Muscle layer of colon (tissue), 2 donors: Measurements from ENCODE around the gene ARHGAP9.

Source experiments
- H3K27ac ChIP-seq: one replicate; pipeline ENCODE4 v1.7.0; 2013; ENCODE audit warnings: low read depth, mild to moderate bottlenecking, low read length, moderate library complexity
- H3K27me3 ChIP-seq, 2 donors: one replicate each; pipeline ENCODE4 v1.7.0; 2013; ENCODE audit warnings: low read length in 2 of 2, mild to moderate bottlenecking in 2 of 2; ENCODE audit not compliant: insufficient read depth in 2 of 2, control insufficient read depth in 1 of 2
- H3K36me3 ChIP-seq: one replicate; pipeline ENCODE4 v1.7.0; 2013; ENCODE audit warnings: mild to moderate bottlenecking, low read length; ENCODE audit not compliant: insufficient read depth
- H3K4me1 ChIP-seq: one replicate; pipeline ENCODE4 v1.7.0; 2013; ENCODE audit warnings: mild to moderate bottlenecking, low read length; ENCODE audit not compliant: insufficient read depth
- H3K4me3 ChIP-seq, 2 donors: one replicate each; pipeline ENCODE4 v1.7.0; 2013; ENCODE audit warnings: low read length in 2 of 2, low read depth in 1 of 2, mild to moderate bottlenecking in 1 of 2, moderate library complexity in 1 of 2
- H3K9ac ChIP-seq: one replicate; pipeline ENCODE4 v1.7.0; 2013; ENCODE audit warnings: low read length
- H3K9me3 ChIP-seq: one replicate; pipeline ENCODE4 v1.7.0; 2013; ENCODE audit warnings: mild to moderate bottlenecking, low read length
- donor health status: abdominal sarcoma.
- donor health status: Adenocarcinoma of cecum.

ARHGAP9 gene

GRCh38 chr12:57467915-57468314, 11.8 kb downstream of the ARHGAP9 start:
- Histone ChIP-seq H3K9ac (no peak overlapping the region), H3K27ac (no peak overlapping the region), H3K4me1 (no peaks in the 10 kb centered on the region), H3K9me3 (no peaks in the 10 kb centered on the region), H3K4me3 (no peak overlapping the region), H3K27me3 (peaks cover 0 to 3% of the 10 kb centered on the region in 2 donors), H3K36me3 (no peaks in the 10 kb centered on the region)

GRCh38 chr12:57467212-57467874, 12.3 kb downstream of the ARHGAP9 start:
- Histone ChIP-seq H3K27me3 (peaks cover 0 to 3% of the 10 kb centered on the region in 2 donors), H3K9me3 (no peaks in the 10 kb centered on the region), H3K4me3 (no peak overlapping the region)

GRCh38 chr12:57465747-57466505, 13.7 kb downstream of the ARHGAP9 start:
- Histone ChIP-seq H3K36me3 (no peaks in the 10 kb centered on the region), H3K9me3 (no peaks in the 10 kb centered on the region), H3K4me3 (no peak overlapping the region), H3K27ac (no peak overlapping the region), H3K27me3 (peaks cover 0 to 6% of the 10 kb centered on the region in 2 donors), H3K9ac (no peak overlapping the region), H3K4me1 (peaks cover 9% of the 10 kb centered on the region)

More at GRCh38 chr12:57467212-57467874, 12.3 kb downstream of the ARHGAP9 start:
- Histone ChIP-seq H3K27ac (no peak overlapping the region), H3K9ac (no peak overlapping the region), H3K4me1 (peaks cover 5% of the 10 kb centered on the region), H3K36me3 (no peaks in the 10 kb centered on the region)

- no peak overlapping the region for H3K27ac ChIP-seq
- H3K36me3 ChIP-seq, result no peaks in the 10 kb centered on the region
- no peaks in the 10 kb centered on the region for H3K9me3 ChIP-seq
- H3K27me3 ChIP-seq, result peaks cover 0 to 13% of the 10 kb centered on the region in 2 donors
- H3K9ac ChIP-seq, result no peak overlapping the region
- H3K4me3 ChIP-seq, result no peak overlapping the region
- peaks cover 17% of the 10 kb centered on the region for H3K4me1 ChIP-seq
Observed at GRCh38 chr12:57465030-57465746, 14.5 kb downstream of the ARHGAP9 start.

DNA sequence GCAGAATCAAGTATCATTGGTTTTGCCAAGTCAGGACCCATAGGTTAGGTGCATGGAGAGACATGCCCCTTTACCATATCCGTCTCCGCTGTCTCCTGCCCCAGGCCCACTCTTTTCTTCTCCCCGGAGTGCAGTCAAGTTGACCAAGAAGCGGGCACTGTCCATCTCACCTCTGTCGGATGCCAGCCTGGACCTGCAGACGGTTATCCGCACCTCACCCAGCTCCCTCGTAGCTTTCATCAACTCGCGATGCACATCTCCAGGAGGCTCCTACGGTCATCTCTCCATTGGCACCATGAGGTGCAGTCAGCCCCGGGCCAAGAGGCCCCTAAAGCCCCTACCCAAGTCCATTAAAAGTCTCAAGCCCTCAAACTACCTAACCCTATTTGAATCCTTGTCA, 15.1 kb downstream of the ARHGAP9 start:
- Histone ChIP-seq H3K9me3 (no peaks in the 10 kb centered on the region), H3K4me1 (peaks cover 18% of the 10 kb centered on the region), H3K4me3 (no peak overlapping the region), H3K27ac (no peak overlapping the region), H3K9ac (no peak overlapping the region), H3K27me3 (peaks cover 0 to 15% of the 10 kb centered on the region in 2 donors), H3K36me3 (no peaks in the 10 kb centered on the region)

DNA sequence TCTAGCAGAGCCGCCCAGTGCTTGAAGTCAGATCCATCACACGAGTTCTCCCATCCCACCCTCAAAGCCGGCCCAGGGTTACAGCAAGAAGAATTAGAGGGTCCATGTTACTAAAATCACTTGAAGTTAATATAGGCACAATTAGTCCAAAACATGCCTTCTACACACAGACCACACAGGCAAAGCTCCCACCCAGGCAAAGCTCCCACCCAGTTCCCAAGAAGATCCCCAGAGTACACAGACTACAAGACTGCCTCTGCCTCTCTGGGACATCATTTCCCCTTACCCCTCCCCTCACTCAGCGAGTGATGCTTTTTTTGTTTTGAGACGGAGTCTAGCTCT, 16.8 kb downstream of the ARHGAP9 start:
- no peaks in the 10 kb centered on the region for H3K36me3 ChIP-seq
- H3K4me1 ChIP-seq, result peaks cover 22% of the 10 kb centered on the region
- peak overlapping the region; percentile 67 for H3K9ac ChIP-seq
- H3K27me3 ChIP-seq, result peaks cover 0 to 15% of the 10 kb centered on the region in 2 donors
- no peaks in the 10 kb centered on the region for H3K9me3 ChIP-seq
- H3K27ac ChIP-seq, result peak overlapping the region; percentile 79
- peak overlapping the region; percentile 74 to 76 for H3K4me3 ChIP-seq

GRCh38 chr12:57462251-57462911, 17.3 kb downstream of the ARHGAP9 start:
- Histone ChIP-seq H3K36me3 (no peaks in the 10 kb centered on the region), H3K9ac (peak overlapping the region; percentile 67), H3K27ac (peak overlapping the region; percentile 79), H3K4me3 (peak overlapping the region; percentile 74 to 76), H3K4me1 (peaks cover 22% of the 10 kb centered on the region), H3K27me3 (peaks cover 0 to 15% of the 10 kb centered on the region in 2 donors), H3K9me3 (no peaks in the 10 kb centered on the region)

DNA sequence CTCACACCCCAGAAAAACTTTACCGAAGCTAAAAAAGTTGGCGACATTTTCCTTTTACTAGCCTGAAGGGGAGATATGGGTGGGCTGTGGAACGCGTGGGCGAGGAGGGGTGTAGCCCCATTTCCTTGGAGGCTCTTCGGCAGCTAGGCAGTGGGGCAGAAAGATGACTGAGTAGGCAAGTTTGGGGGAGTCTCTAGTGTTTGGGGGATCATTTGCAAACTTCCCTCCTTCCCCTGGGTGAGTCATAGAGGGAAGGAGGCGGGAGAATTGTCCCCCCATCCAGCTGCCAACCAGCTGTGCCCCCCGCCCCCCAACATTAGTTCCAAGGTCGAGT, 17.8 kb downstream of the ARHGAP9 start:
- Histone ChIP-seq H3K36me3 (no peaks in the 10 kb centered on the region), H3K27ac (peak overlapping the region; percentile 63), H3K9ac (peak overlapping the region; percentile 19), H3K9me3 (no peaks in the 10 kb centered on the region), H3K27me3 (peaks cover 0 to 15% of the 10 kb centered on the region in 2 donors), H3K4me3 (peak overlapping the region; percentile 74 to 76), H3K4me1 (peaks cover 22% of the 10 kb centered on the region)

- H3K4me3 ChIP-seq, result peak overlapping the region; percentile 74 to 76
- H3K9ac ChIP-seq, result peak overlapping the region; percentile 19
- H3K27me3 ChIP-seq, result peaks cover 0 to 15% of the 10 kb centered on the region in 2 donors
- peaks cover 22% of the 10 kb centered on the region for H3K4me1 ChIP-seq
- peak overlapping the region; percentile 63 for H3K27ac ChIP-seq
- no peaks in the 10 kb centered on the region for H3K36me3 ChIP-seq
- H3K9me3 ChIP-seq, result no peaks in the 10 kb centered on the region
Observed at GRCh38 chr12:57461276-57461916, 18.3 kb downstream of the ARHGAP9 start.

GRCh38 chr12:57460841-57461275, 18.8 kb downstream of the ARHGAP9 start:
- no peaks in the 10 kb centered on the region for H3K9me3 ChIP-seq
- no peak overlapping the region for H3K27ac ChIP-seq
- H3K4me3 ChIP-seq, result peak overlapping the region; percentile 74 to 76
- H3K36me3 ChIP-seq, result no peaks in the 10 kb centered on the region
- H3K9ac ChIP-seq, result no peak overlapping the region
- H3K27me3 ChIP-seq, result peaks cover 0 to 15% of the 10 kb centered on the region in 2 donors
- H3K4me1 ChIP-seq, result peaks cover 22% of the 10 kb centered on the region

GRCh38 chr12:57460468-57460784, 19.2 kb downstream of the ARHGAP9 start:
- Histone ChIP-seq H3K9ac (no peak overlapping the region), H3K4me3 (peak overlapping the region; percentile 43 to 48), H3K27me3 (peaks cover 0 to 15% of the 10 kb centered on the region in 2 donors), H3K4me1 (peaks cover 22% of the 10 kb centered on the region), H3K9me3 (no peaks in the 10 kb centered on the region), H3K27ac (no peak overlapping the region), H3K36me3 (no peaks in the 10 kb centered on the region)
